GM18870 (cell line): Measurements from ENCODE around the gene CNGA3.
"Not testable (repeated sequence)": the region's sequence is repeated elsewhere in the genome, so short reads cannot be mapped to it uniquely, and the experiment has no call there.

ENCODE experiments used
- ATAC-seq: cut with Tn5 transposase; IDR thresholded peaks from one replicate; pipeline ENCODE4 v1.9.1; 2021; ENCODE audit warnings: moderate library complexity; ENCODE audit not compliant: unreplicated experiment

The CNGA3 gene

DNA sequence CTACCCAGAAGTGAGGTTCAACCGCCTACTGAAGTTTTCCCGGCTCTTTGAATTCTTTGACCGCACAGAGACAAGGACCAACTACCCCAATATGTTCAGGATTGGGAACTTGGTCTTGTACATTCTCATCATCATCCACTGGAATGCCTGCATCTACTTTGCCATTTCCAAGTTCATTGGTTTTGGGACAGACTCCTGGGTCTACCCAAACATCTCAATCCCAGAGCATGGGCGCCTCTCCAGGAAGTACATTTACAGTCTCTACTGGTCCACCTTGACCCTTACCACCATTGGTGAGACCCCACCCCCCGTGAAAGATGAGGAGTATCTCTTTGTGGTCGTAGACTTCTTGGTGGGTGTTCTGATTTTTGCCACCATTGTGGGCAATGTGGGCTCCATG, 49.7 kb downstream of the CNGA3 start:
- no peak for ATAC-seq

GRCh38 chr2:98396745-98397355, 50.6 kb downstream of the CNGA3 start:
- no peak for ATAC-seq

- no peak for ATAC-seq
Observed at GRCh38 chr2:98399140-98399539, 52.9 kb downstream of the CNGA3 start.

- ATAC-seq, result no peak
Observed at GRCh38 chr2:98403878-98404277, 57.6 kb downstream of the CNGA3 start.

- ATAC-seq, result no peak
Observed at GRCh38 chr2:98404556-98405250, 58.4 kb downstream of the CNGA3 start.

DNA sequence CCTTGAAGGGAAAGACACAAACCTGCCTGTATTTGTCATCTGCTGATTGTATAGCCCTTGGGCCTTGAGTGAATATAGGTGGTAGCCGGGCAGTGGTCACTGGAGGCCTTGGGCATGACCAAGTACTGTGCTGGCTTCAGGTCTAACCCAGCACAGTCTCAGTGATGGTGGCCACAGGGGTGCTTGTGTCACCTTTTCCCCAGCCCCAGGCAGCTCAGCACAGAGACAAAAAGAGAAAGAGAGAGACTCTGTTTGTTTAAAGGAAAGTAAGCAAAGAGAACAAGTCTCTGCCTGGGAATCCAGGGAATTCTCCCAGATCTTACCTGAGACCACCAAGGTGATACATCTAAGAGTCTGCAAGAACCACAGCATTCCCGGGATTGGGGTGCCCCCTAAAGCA, 59.0 kb downstream of the CNGA3 start:
- no peak for ATAC-seq

DNA sequence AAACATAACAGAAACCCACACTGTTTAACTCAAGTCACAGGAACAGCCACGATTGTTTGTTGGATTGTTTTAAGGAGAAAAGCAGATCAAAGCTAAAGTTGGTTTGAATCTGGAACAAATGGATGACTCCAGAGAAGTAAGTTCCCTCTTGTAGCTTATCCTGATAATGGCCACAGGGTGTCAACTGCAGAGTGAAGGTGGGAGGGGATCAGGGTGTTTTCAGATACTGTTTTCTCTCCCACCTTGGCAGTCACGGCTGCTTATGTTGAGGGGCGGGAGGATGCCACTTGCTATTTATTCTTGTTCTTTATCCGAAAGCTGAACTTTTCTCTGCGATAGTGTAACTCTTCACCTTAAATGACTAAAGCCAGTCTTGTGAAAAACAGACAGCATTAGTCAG, 61.9 kb downstream of the CNGA3 start:
- ATAC-seq, result no peak

GRCh38 chr2:98412751-98413458, 66.6 kb downstream of the CNGA3 start:
- ATAC-seq, result no peak

DNA sequence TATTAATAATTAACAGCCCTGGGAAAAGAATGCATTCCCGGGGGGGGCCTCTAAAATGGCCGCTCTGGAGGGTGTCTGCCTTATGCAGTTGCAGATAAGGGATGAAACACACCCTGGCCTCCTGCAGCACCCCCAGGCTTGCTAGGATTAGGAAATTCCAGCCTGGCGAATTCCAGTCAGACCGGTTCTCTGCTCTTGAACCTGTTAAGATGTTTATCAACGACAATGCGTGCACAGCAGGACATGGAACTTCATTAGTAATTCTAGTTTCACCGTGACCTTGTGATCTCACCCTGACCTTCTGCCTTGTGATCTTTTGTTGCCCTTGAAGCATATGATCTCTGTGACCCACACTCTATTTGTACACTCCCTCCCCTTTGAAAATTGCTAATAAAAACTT, 68.0 kb downstream of the CNGA3 start:
- not testable (repeated sequence) for ATAC-seq

GRCh38 chr2:98415719-98416248, 69.5 kb downstream of the CNGA3 start:
- ATAC-seq, result not testable (repeated sequence)

- ATAC-seq, result no peak
Observed at GRCh38 chr2:98416383-98417159, 70.3 kb downstream of the CNGA3 start.

DNA sequence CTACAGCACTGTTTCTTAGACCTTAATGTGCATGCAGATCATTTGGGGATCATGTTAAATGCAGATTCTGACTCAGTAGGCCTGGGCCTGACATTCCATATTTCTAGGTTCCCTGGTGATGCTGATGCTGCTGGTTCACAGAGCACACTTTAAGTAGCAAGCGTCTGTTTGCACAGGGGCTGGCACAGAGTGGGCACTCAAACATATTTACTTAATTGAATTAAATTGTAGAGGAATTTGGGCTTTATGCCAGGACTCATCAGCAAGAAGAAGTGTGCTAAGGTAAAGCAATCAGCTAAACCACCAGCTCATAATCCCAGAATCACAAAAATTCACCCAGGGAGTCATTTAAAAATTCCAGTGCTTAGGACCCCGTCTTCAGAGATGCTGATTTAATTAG, 73.3 kb downstream of the CNGA3 start:
- ATAC-seq, result no peak

- no peak for ATAC-seq
Observed at GRCh38 chr2:98419977-98420725, 73.9 kb downstream of the CNGA3 start.

DNA sequence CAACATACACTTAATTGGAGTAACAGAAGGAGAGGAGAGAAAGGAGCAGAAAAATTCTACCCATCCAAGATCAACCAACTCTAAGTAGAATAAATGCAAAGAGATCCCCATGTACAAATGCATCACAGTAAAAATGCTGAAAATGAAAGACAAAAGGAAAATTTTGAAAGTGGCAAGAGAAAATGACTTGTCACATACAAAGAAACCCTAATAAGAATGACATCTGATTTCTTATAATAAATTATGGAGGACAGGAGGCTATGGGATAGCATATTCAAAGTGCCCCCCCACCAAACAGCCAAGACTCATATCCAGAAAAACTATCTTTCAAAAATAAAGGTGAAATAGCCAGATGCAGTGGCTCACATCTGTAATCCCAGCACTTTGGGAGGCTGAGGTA, 76.2 kb downstream of the CNGA3 start:
- ATAC-seq, result no peak

GRCh38 chr2:98426771-98427170, 80.5 kb downstream of the CNGA3 start:
- ATAC-seq, result no peak

DNA sequence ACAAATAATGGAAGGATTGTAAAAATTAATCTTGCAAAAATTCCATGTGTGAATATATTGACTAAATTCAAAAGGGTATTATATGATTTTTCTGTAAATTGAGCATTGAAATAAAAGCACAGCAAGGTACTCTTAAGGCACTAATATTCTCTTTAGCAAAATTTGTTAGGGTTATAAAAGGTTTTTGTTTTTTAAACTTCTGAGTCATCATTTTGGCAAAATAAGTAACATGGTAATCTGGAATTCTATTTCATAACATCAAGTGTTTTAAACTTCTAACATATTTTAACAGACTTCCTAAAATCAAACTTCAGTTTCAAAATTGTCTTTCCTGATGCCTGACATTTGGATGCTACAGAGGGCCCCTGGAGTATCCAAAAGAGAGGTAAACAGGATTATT, 85.9 kb downstream of the CNGA3 start:
- ATAC-seq, result no peak

DNA sequence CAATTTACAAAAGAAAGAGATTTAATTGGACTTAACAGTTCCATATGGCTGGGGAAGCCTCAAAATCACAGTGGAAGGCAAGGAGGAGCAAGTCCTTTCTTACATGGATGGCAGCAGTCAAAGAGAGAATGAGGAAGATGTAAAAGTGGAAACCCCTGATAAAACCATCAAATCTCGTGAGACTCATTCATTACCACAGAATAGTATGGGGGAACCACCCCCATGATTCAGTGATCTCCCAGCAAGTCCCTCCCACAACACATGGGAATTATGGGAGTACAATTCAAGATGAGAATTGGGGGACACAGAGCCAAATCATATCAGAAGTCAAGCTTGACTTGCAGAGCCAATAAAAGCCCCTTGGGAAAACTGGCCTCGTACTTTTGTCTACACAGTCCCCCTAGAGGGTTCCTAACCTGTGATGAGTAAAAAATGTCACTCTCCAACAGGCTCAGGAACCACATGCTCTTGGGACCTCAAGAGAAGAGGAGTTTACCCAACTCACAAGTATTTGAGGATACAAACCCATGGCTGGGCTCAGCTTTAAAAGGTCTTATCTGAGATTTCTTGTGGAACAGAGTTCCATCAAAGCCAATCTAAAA, 87.2 kb downstream of the CNGA3 start:
- no peak for ATAC-seq

GRCh38 chr2:98434492-98434891, 88.2 kb downstream of the CNGA3 start:
- no peak for ATAC-seq

DNA sequence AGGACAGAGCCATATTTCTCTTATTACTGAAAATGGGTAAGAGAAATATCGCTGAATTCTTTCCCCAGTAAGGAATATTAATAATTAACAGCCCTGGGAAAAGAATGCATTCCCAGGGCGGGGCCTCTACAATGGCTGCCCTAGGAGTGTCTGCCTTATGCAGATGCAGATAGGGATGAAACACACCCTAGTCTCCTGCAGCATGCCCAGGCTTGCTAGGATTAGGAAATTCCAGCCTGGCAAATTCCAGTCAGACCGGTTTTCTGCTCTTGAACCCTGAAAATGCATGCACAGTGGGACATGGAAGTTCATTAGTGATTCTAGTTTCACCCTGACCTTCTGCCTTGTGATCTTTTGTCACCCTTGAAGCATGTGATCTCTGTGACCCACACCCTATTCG, 89.4 kb downstream of the CNGA3 start:
- ATAC-seq, result not testable (repeated sequence)

DNA sequence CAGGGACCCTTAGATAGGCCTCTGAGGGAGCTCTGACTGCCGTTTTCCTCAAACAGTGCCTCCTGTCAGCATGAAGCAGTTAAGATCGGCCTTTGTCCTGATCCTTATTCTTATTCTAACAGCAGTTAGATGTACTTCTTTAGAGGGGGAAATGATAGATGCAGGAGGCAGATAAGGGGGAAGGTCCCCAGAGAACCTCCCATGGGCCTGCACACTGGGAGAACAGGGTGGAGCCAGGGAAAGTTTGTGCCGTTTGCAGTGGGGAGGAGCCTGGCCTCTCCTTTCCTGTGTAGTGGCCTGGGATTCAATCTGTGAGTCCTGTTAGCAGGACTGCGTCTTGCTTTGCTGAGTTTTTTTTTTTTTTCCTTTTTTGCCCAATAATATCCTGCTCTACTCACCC, 90.5 kb downstream of the CNGA3 start:
- ATAC-seq, result no peak
